HCT116 (cell line): ENCODE measurements around the gene FYCO1.

Source experiments
- CTCF ChIP-seq, 3 experiments: fragments of 200-600 bp in 1 of 3; sonication (generic) in 1 of 3; IDR thresholded peaks in 2 of 3; conservative IDR thresholded peaks in 1 of 3; 2 replicates each; pipeline ENCODE4 v1.5.1; 2012 to 2017; ENCODE audit warnings: low read depth in 2 of 3, low read length in 2 of 3, antibody characterized with exemption in 1 of 3, borderline replicate concordance in 1 of 3, control low read depth in 1 of 3, mild to moderate bottlenecking in 1 of 3, mixed read lengths in 1 of 3, mixed run types in 1 of 3, moderate library complexity in 1 of 3; ENCODE audit not compliant: insufficient read depth in 1 of 3
- MAX ChIP-seq: IDR thresholded peaks from 2 replicates; pipeline ENCODE4 v1.6.1; 2012
- POLR2A ChIP-seq: IDR thresholded peaks from 2 replicates; pipeline ENCODE4 v1.7.0; 2011; ENCODE audit warnings: borderline replicate concordance; ENCODE audit not compliant: insufficient read depth, insufficient read length; ENCODE audit errors: extremely low read depth
- YY1 ChIP-seq: IDR thresholded peaks from 2 replicates; pipeline ENCODE4 v1.6.1; 2011; ENCODE audit warnings: low read length, low read depth, moderate library complexity, mild to moderate bottlenecking; ENCODE audit not compliant: insufficient replicate concordance; ENCODE audit errors: extremely low read depth
- TF ChIP-seq, protein P1 (sequence below): IDR thresholded peaks from 2 replicates; pipeline ENCODE4 v1.6.1; 2012

DNA sequence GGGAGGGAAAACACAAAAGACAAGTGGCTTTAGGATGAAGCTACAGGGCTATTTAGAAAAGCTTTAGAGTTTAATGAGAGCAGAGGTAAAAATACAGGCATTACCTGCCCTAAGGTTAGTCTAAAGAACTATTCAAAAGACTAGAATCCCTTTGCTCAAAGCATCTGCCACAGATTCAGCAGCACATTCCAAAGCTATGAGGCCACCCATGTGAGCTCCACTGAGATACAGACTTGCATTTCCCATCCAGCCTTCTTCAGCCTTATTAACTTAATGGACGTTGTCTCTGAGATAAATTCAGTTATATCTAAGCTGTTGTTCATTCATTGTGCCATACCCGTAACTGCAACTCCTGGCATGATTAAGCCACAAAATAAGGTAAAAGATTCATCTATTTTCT lies 26.9 kb downstream of the FYCO1 start:
- TF ChIP-seq CTCF (IDR thresholded peaks at IDR 0.05 in 2 of 3, conservative IDR thresholded peaks at IDR 0.05 in 1 of 3; ENCODE audit: borderline replicate concordance in 1 of 3, insufficient read depth in 1 of 3, low read depth in 2 of 3, low read length in 2 of 3) (no peak), POLR2A (no peak), MAX (no peak), YY1 (no peak)
- TF ChIP-seq, protein P1, sequence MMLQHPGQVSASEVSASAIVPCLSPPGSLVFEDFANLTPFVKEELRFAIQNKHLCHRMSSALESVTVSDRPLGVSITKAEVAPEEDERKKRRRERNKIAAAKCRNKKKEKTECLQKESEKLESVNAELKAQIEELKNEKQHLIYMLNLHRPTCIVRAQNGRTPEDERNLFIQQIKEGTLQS = no peak
